DND-41 (cell line): ENCODE data around the gene BEND6.

Experiments used
- ATAC-seq: fragments of 200-7000 bp; cut with Tn5 transposase; 3 replicates; pipeline ENCODE4 v1.9.1; 2021; ENCODE audit warnings: low read depth; ENCODE audit not compliant: insufficient read depth
- DNase-seq: peaks from one replicate; pipeline ENCODE4 v3.0.0-alpha.2; 2020
- H2AFZ ChIP-seq: 2 replicates; pipeline ENCODE4 v1.6.0; 2012; ENCODE audit warnings: low read depth, low read length
- H3K27ac ChIP-seq: 2 replicates; pipeline ENCODE4 v1.5.1; 2012; ENCODE audit warnings: low read length, inconsistent platforms
- H3K27me3 ChIP-seq: fragments of 200-600 bp; sonication (generic); 2 replicates; pipeline ENCODE4 v1.6.0; 2012; ENCODE audit warnings: low read length, mild to moderate bottlenecking, inconsistent platforms; ENCODE audit not compliant: insufficient read depth, poor library complexity
- H3K36me3 ChIP-seq: 2 replicates; pipeline ENCODE4 v1.5.1; 2012; ENCODE audit warnings: low read length, inconsistent platforms; ENCODE audit not compliant: insufficient read depth
- H3K4me1 ChIP-seq: 2 replicates; pipeline ENCODE4 v1.5.1; 2012; ENCODE audit warnings: mild to moderate bottlenecking, low read length; ENCODE audit not compliant: insufficient read depth
- H3K4me2 ChIP-seq: 2 replicates; pipeline ENCODE4 v1.6.0; 2012; ENCODE audit warnings: mild to moderate bottlenecking, moderate library complexity, low read length, inconsistent platforms; ENCODE audit not compliant: insufficient read depth
- H3K4me3 ChIP-seq, 2 experiments: fragments of 200-600 bp in 1 of 2; shearing (Covaris generic) in 1 of 2; 2 replicates each; pipeline ENCODE4 v1.5.1; 2012 to 2016; ENCODE audit warnings: inconsistent platforms in 2 of 2, low read length in 2 of 2, mild to moderate bottlenecking in 2 of 2, low read depth in 1 of 2, moderate library complexity in 1 of 2
- H3K79me2 ChIP-seq: 2 replicates; pipeline ENCODE4 v1.6.0; 2012; ENCODE audit warnings: low read length, inconsistent platforms; ENCODE audit not compliant: insufficient read depth
- H3K9ac ChIP-seq: 2 replicates; pipeline ENCODE4 v1.6.0; 2012; ENCODE audit warnings: low read depth, mild to moderate bottlenecking, inconsistent platforms, low read length, moderate library complexity
- H3K9me3 ChIP-seq: 2 replicates; pipeline ENCODE4 v1.5.1; 2012; ENCODE audit warnings: low read length, moderate library complexity, mild to moderate bottlenecking, inconsistent platforms; ENCODE audit not compliant: insufficient read depth, severe bottlenecking
- H4K20me1 ChIP-seq: 2 replicates; pipeline ENCODE4 v1.6.0; 2012; ENCODE audit warnings: low read length; ENCODE audit not compliant: insufficient read depth
- CTCF ChIP-seq: IDR thresholded peaks from 2 replicates; pipeline ENCODE4 v1.5.1; 2012; ENCODE audit warnings: borderline replicate concordance, low read length, moderate library complexity, mild to moderate bottlenecking; ENCODE audit not compliant: poor library complexity, severe bottlenecking; ENCODE audit errors: extremely low read depth
- EZH2 ChIP-seq: IDR thresholded peaks from 3 replicates; pipeline ENCODE4 v1.6.1; 2012; ENCODE audit warnings: borderline replicate concordance, low read depth, mild to moderate bottlenecking, moderate library complexity, low read length, inconsistent platforms; ENCODE audit not compliant: severe bottlenecking

Gene BEND6

GRCh38 chr6:56930846-56931245 lies 24.1 kb upstream of the BEND6 start:
- Histone ChIP-seq H3K4me1 (no peaks in the 10 kb centered on the region), H3K79me2 (no peaks in the 10 kb centered on the region), H3K36me3 (no peaks in the 10 kb centered on the region), H2AFZ (no peak overlapping the region), H3K9me3 (no peaks in the 10 kb centered on the region), H3K27me3 (peaks cover 19% of the 10 kb centered on the region), H3K9ac (no peak overlapping the region), H3K4me3 (no peak overlapping the region), H3K27ac (no peak overlapping the region), H4K20me1 (no peaks in the 10 kb centered on the region), H3K4me2 (no peak overlapping the region)
- no peak for TF ChIP-seq EZH2
- no peak for TF ChIP-seq CTCF
- DNase-seq (no peak), ATAC-seq (no peak)

- Histone ChIP-seq H3K9ac (no peak overlapping the region), H2AFZ (no peak overlapping the region), H3K9me3 (no peaks in the 10 kb centered on the region), H3K4me2 (no peak overlapping the region), H3K27ac (no peak overlapping the region), H3K4me3 (no peak overlapping the region), H3K27me3 (peaks cover 15% of the 10 kb centered on the region), H3K4me1 (no peaks in the 10 kb centered on the region), H3K36me3 (no peaks in the 10 kb centered on the region), H3K79me2 (no peaks in the 10 kb centered on the region), H4K20me1 (no peaks in the 10 kb centered on the region)
- ATAC-seq: no peak
- no peak for TF ChIP-seq CTCF
- no peak for TF ChIP-seq EZH2
- DNase-seq: no peak
These were observed 21.9 kb upstream of the BEND6 start for GRCh38 chr6:56932910-56933477.

GRCh38 chr6:56933650-56934049 lies 21.3 kb upstream of the BEND6 start:
- H3K9me3 ChIP-seq: no peaks in the 10 kb centered on the region
- H3K79me2 ChIP-seq: no peaks in the 10 kb centered on the region
- no peak overlapping the region for H3K27ac ChIP-seq
- H3K27me3 ChIP-seq: peaks cover 15% of the 10 kb centered on the region
- H3K9ac ChIP-seq: no peak overlapping the region
- H3K4me1 ChIP-seq: no peaks in the 10 kb centered on the region
- H3K4me2 ChIP-seq: no peak overlapping the region
- no peaks in the 10 kb centered on the region for H3K36me3 ChIP-seq
- ATAC-seq (no peak), DNase-seq (no peak)
- no peak overlapping the region for H2AFZ ChIP-seq
- H4K20me1 ChIP-seq: no peaks in the 10 kb centered on the region
- no peak for TF ChIP-seq CTCF
- TF ChIP-seq EZH2: no peak
- no peak overlapping the region for H3K4me3 ChIP-seq

GRCh38 chr6:56934876-56935275 lies 20.0 kb upstream of the BEND6 start:
- Histone ChIP-seq H3K4me2 (no peak overlapping the region), H3K79me2 (no peaks in the 10 kb centered on the region), H4K20me1 (no peaks in the 10 kb centered on the region), H3K27me3 (peaks cover 14% of the 10 kb centered on the region), H3K27ac (no peak overlapping the region), H3K4me1 (no peaks in the 10 kb centered on the region), H3K36me3 (no peaks in the 10 kb centered on the region), H3K9ac (no peak overlapping the region), H3K9me3 (no peaks in the 10 kb centered on the region), H3K4me3 (no peak overlapping the region), H2AFZ (no peak overlapping the region)
- DNase-seq (no peak), ATAC-seq (no peak)
- TF ChIP-seq CTCF (no peak), EZH2 (no peak)
